ENCODE measurements around the gene NPRL2. TPM values are rescaled to one million over a fixed set of nuclear protein-coding genes. Genes with fewer than 3 reads are reported as not detected.

The NPRL2 gene
- total and polyA plus RNA-seq, 2 donors (not counting 3 experiments of a cell fraction or from before 2014, with no cell fraction given) = 13.4 to 30.6 TPM

- H3K9me3 ChIP-seq (replicated peaks; ENCODE audit: control insufficient read depth, insufficient read depth, low read length) = no peaks in the 10 kb centered on the region
- no peak overlapping the region for H3K27ac ChIP-seq (ENCODE audit: insufficient read depth, low read depth, low read length)
- H3K4me2 ChIP-seq (ENCODE audit: insufficient read depth, low read length) = no peak overlapping the region
- intact Hi-C loops (cut with micrococcal nuclease) = no loop called here
- CTCF ChIA-PET = no interaction called here
- dilution Hi-C loops (cut with MboI; ENCODE audit: extremely low pct_ligation_motif_present, low sequenced_read_pairs) = no loop called here
- H2AFZ ChIP-seq (ENCODE audit: low read depth, low read length) = no peak overlapping the region
- H3K36me3 ChIP-seq (ENCODE audit: control insufficient read depth in 2 of 2, extremely low read depth in 1 of 2, insufficient read depth in 2 of 2, low read length in 2 of 2) = no peaks in the 10 kb centered on the region
- no peaks in the 10 kb centered on the region for H3K27me3 ChIP-seq (ENCODE audit: control insufficient read depth in 2 of 2, insufficient read depth in 2 of 2, low read length in 2 of 2)
- no peak overlapping the region for H3K4me3 ChIP-seq (replicated peaks in 1 of 3; ENCODE audit: insufficient read depth in 1 of 3, low read depth in 1 of 3, low read length in 3 of 3)
- FAIRE-seq (no peak), DNase-seq (ENCODE audit: low read depth, low spot score) (no peak)
- no peaks in the 10 kb centered on the region for H3K79me2 ChIP-seq (ENCODE audit: control insufficient read depth, insufficient read depth, low read length)
- H3K9me1 ChIP-seq (replicated peaks; ENCODE audit: control insufficient read depth, extremely low read depth, insufficient read depth, low read length) = no peaks in the 10 kb centered on the region
- no peaks in the 10 kb centered on the region for H4K20me1 ChIP-seq (replicated peaks; ENCODE audit: control insufficient read depth, extremely low read depth, insufficient read depth, low read length)
- no peak for TF ChIP-seq CTCF (IDR thresholded peaks at IDR 0.05; ENCODE audit: extremely low read depth in 1 of 2, insufficient read depth in 1 of 2, low read depth in 1 of 2, low read length in 2 of 2)
- TF ChIP-seq EZH2 (IDR thresholded peaks at IDR 0.05; ENCODE audit: borderline replicate concordance, low read depth, low read length, severe bottlenecking) = no peak
- no peak for TF ChIP-seq GATA2 (IDR thresholded peaks at IDR 0.05; ENCODE audit: insufficient read depth, insufficient read length, low read depth, low read length)
- TF ChIP-seq POLR2A (IDR thresholded peaks at IDR 0.05; ENCODE audit: low read depth, low read length) = no peak
- TF ChIP-seq, protein P1, sequence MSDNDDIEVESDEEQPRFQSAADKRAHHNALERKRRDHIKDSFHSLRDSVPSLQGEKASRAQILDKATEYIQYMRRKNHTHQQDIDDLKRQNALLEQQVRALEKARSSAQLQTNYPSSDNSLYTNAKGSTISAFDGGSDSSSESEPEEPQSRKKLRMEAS (IDR thresholded peaks at IDR 0.05; ENCODE audit: insufficient read depth, insufficient read length) = no peak
- TF ChIP-seq JUN (IDR thresholded peaks at IDR 0.05; ENCODE audit: borderline replicate concordance, insufficient read depth, insufficient read length, low read depth) = no peak
- no peak for TF ChIP-seq FOS (IDR thresholded peaks at IDR 0.05; ENCODE audit: borderline replicate concordance, insufficient read depth, low read length)
- no peak for TF ChIP-seq POLR2AphosphoS5 (IDR thresholded peaks at IDR 0.05; ENCODE audit: insufficient read depth, low read depth, low read length)
- no peak for TF ChIP-seq MYC (IDR thresholded peaks at IDR 0.05; ENCODE audit: low read depth, low read length)
- no peak overlapping the region for H3K9ac ChIP-seq (replicated peaks; ENCODE audit: extremely low read depth, insufficient read depth, low read length)
- no peaks in the 10 kb centered on the region for H3K4me1 ChIP-seq (ENCODE audit: control insufficient read depth, extremely low read depth, insufficient read depth, low read length)
- POLR2A ChIA-PET = interaction anchor here (0.6 kb wide), 1 partner anchor 117 kb away, joined by 3 read pairs; no protein-coding TSS in a partner anchor
- no TSS peak for BruUV-seq (replicated peaks)
Observed at GRCh38 chr3:50378024-50378423, 27.4 kb upstream of the NPRL2 start.
